ENCODE results near the gene CCDC188.

The CCDC188 gene

GRCh38 chr22:20185750-20186149, 34.9 kb upstream of the CCDC188 start:
- no peak for DNase-seq (ENCODE audit: extremely low read depth in 1 of 2, low read depth in 1 of 2)

GRCh38 chr22:20184501-20185165, 33.8 kb upstream of the CCDC188 start:
- DNase-seq (ENCODE audit: extremely low read depth in 1 of 2, low read depth in 1 of 2), result no peak

DNA sequence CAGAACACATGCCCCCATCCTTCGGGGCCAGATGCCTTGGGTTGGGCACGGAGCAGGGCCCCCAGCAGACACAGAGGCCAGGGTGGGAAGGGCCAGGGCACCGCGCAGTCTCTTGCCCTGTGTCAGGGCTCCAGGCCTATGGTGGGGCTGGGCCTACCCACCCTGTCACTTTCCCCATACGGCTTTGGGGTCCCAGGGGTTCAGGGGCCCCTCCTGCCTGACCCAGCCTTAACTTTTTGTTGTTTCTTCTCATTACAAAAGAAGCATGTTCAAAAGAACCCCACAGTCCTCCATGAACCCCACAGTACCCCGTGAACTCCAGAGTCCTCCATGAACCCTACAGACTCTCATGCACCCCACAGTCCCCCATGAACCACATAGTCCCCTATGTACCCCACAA, 33.0 kb upstream of the CCDC188 start:
- no peak for DNase-seq (ENCODE audit: extremely low read depth in 1 of 2, low read depth in 1 of 2)

- DNase-seq (ENCODE audit: extremely low read depth in 1 of 2, low read depth in 1 of 2), result no peak
These were observed 32.2 kb upstream of the CCDC188 start for GRCh38 chr22:20183101-20183500.

DNA sequence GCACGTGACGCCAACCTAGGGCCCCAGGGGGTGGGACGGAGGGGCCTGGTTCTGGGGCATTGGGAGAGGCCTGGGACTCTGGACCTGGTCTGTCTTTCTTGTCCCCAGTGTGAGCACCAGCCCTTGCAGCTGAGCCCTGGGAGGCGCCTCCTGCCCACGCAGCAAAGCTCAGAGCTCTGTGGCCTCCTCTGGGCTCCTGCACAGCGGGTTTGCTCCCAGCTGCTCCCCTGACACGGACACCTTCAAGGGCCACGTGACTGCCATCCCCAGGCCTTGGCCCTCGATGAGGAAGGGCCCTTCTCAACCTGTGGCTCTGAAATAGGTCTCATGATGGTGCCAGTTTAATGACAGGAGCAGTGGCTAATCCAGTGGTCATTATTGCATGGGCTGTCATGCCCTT, 31.5 kb upstream of the CCDC188 start:
- DNase-seq (ENCODE audit: extremely low read depth in 1 of 2, low read depth in 1 of 2), result no peak

- no peak for DNase-seq (ENCODE audit: extremely low read depth in 1 of 2, low read depth in 1 of 2)
These were observed 31.0 kb upstream of the CCDC188 start for GRCh38 chr22:20181884-20182236.

GRCh38 chr22:20181194-20181883, 30.5 kb upstream of the CCDC188 start:
- DNase-seq (ENCODE audit: extremely low read depth in 1 of 2, low read depth in 1 of 2), result no peak

GRCh38 chr22:20180640-20181039, 29.8 kb upstream of the CCDC188 start:
- no peak for DNase-seq (ENCODE audit: extremely low read depth in 1 of 2, low read depth in 1 of 2)

DNA sequence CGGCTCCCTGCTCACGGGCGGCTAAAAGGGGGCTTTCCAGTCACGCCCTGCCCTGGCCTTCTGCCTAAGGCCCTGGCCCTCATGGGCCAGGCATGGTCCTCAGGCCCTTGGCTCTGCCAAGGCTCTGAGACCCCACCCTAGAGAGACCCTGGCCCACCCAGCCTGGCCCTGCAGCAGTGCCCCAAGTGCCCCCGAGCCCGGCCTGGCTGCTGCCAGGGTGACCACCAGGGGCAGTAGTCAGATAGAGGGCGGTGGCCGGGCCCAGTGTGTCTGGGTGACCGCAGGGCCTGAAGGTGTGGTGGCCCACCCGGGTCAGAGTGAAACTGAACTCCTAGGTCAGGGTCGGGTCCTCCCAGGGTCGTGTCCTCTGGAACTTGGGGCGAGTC, 29.4 kb upstream of the CCDC188 start:
- no peak for DNase-seq (ENCODE audit: extremely low read depth in 1 of 2, low read depth in 1 of 2)

DNA sequence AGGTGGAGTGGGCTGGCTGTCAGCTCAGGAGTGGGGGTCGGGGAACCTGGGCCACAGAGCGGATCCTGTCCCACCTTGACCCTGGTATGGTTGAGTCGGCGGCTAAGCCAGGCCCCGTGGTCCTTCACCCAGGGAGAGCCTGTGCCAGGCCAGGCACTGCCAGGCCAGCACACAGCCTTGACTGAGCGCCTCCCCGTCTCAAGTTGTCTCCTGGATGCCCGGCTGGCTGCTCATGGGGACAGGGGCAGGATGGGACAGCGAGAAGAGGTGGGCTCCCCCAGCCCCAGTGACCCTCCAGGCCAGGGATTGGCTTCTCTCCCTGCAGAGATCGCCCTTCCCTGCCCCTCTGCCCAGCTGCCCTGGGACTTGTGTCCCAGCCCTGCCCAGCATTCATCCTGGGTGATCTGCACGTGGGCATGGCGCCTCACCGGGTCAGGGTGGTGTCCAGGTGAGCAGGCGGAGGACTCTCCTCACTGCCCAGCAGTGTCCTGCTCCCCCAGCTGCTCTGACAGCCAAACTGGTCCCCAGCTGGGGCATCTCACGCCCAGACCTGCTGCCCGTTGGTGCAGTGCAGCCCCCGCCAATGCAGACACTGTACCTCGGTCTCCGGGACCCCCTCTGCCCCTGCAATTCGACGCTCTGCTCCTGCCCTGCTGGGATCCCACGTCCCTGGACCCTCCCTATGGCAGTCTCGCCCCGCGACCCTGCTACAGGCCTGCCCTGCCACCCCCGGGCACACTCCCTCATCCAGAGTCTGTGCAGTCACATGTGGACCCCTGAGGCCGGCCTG, 28.8 kb upstream of the CCDC188 start:
- no peak for DNase-seq (ENCODE audit: extremely low read depth in 1 of 2, low read depth in 1 of 2)

DNA sequence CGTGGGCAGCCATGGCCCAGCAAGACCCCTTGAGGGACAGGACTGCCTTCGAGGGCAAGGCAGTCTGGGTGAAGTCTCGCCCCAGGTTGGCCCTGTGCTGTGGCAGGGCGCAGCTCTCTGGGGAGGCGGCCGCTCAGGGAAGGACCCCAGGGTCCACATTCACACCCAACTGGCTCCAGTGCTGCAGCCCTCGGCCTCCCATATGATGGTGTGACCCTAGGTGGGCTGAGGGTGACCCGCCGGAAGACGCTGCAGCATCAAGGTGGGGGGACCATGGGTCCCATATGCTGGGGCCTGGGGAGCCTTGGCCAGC, 28.0 kb upstream of the CCDC188 start:
- DNase-seq (ENCODE audit: extremely low read depth in 1 of 2, low read depth in 1 of 2), result no peak

- DNase-seq (ENCODE audit: extremely low read depth in 1 of 2, low read depth in 1 of 2), result no peak
These were observed 27.4 kb upstream of the CCDC188 start for GRCh38 chr22:20178075-20178914.

DNA sequence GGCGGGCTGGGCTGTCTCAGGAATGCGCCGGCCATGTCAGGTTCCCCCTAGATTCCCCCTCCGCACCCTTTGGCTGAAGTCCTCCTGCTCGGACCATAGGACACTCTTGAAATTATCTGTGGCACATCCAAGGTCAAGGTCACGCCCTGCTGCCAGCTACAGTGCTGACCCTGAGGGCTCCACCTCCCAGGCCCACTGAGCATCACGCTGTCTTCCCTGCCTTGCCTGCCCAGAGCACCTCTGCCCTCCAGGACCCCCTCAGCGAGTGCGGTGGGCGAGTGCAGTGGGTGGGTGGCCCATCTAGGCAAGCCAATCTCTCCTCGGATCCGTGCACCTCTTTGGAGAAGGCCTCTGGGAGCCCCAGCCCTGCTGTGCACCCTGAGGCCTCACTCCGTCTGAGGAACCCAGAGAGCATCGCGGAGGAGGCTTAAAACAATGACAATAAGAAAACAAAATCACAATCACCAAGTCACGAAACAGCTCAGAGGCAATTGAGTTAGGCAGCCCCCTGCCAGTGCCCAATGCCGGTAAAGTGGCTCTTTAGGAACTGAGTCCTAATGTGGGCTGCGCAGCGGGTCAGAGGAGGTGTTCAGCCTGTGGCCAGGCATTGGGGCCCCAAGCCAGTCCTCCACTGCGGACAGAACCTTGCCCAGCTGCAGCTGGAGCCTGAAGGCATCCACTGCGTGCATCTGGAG, 26.5 kb upstream of the CCDC188 start:
- no peak for DNase-seq (ENCODE audit: extremely low read depth in 1 of 2, low read depth in 1 of 2)

- no peak for DNase-seq (ENCODE audit: extremely low read depth in 1 of 2, low read depth in 1 of 2)
These were observed 25.7 kb upstream of the CCDC188 start for GRCh38 chr22:20176421-20177085.

GRCh38 chr22:20175597-20175900, 24.7 kb upstream of the CCDC188 start:
- DNase-seq (ENCODE audit: extremely low read depth in 1 of 2, low read depth in 1 of 2), result no peak

DNA sequence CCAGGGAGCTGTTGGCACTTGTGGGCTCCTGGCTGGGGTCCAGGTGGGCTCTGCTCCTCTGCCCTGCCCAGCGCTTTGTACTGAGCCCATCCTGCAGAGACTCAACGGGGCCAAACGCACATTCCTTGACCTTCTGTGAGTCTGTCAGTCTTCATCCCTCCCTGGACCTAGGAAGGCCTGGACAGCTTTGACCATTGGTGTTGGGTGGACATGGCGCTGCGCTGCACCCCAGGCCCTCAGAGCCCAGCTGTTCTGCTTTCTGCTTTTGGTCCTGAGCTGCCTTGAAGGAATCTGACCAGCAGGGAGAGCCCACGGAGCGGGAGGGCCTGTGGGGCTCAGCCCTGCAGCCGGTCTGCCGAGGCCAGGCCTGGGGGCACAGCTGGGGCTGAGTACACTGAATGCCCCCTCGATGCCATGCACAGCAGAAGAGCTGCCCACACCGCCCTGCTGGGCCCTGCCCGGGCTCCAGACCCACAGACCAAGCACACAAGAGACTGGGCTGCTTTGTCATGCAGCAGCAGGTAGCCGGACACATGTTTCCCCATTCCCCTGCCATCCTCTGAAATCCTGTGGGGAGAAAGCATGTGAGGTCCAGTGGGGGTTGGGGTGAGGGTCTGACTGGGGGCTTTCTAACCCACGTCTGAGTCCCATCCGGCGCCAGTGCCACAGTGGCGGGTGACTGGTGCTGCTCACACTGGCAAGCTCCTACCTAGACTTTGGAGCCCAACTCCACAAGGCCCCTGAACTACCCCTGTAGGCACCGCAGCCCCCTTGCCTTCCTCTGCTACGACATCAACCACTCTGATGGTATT, 24.1 kb upstream of the CCDC188 start:
- DNase-seq (ENCODE audit: extremely low read depth in 1 of 2, low read depth in 1 of 2), result no peak

DNA sequence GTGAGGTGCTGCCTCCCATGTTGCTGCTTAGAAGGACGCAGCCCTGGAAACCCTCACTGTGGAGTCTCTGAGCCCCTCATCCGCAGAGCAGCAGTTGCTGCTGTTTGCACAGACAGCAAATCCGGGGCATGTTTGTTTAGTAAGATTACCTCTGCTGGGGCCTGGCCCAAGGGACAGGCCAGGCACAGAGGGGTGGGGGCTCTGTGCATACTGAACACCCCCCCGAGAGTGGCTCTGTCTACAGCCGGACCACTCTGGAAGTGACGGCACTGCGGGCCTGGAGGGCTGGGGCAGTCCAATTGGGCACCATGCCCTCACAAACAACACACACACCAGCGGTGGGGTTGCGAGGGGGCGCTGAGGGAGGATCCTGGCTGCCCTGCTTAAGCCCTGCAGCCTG, 22.9 kb upstream of the CCDC188 start:
- DNase-seq (ENCODE audit: extremely low read depth in 1 of 2, low read depth in 1 of 2), result no peak

DNA sequence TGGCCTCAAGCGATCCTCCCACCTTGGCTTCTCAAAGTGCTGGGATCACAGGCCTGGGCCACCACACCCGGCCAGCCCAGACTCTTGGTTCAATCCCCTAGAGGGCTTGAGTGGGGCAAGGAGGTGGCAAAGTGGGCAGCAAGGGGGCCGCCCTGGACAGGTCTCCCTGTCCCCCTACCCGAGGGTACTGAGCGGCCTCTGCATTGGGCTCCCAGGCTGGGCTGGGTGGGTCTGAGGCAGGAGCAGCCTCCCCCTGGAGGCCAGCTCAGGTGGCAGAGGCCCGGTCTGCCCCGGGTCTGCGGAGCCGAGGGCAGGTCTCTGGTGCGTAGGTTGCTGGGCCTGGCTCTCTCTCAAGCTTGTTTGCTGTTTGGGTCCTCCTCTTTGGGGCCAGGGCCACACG, 22.4 kb upstream of the CCDC188 start:
- no peak for DNase-seq (ENCODE audit: extremely low read depth in 1 of 2, low read depth in 1 of 2)

- no peak for DNase-seq (ENCODE audit: extremely low read depth in 1 of 2, low read depth in 1 of 2)
These were observed 21.3 kb upstream of the CCDC188 start for GRCh38 chr22:20172141-20172613.

Data from activated CD8-positive, alpha-beta memory T cell treated with anti-CD3 and anti-CD28 coated beads for 1 hour (primary cell).